HG03575 (cell line): Measurements from ENCODE around the gene FAM181A.

Experiments used
- ATAC-seq: cut with Tn5 transposase; IDR thresholded peaks from one replicate; pipeline ENCODE4 v1.9.1; 2021; ENCODE audit not compliant: unreplicated experiment, insufficient number of reproducible peaks, low FRiP score; ENCODE audit errors: extremely low read depth

FAM181A gene

GRCh38 chr14:93957751-93958566, 30.8 kb downstream of the FAM181A start:
- no peak for ATAC-seq

GRCh38 chr14:93958567-93959238, 31.6 kb downstream of the FAM181A start:
- ATAC-seq, result no peak

DNA sequence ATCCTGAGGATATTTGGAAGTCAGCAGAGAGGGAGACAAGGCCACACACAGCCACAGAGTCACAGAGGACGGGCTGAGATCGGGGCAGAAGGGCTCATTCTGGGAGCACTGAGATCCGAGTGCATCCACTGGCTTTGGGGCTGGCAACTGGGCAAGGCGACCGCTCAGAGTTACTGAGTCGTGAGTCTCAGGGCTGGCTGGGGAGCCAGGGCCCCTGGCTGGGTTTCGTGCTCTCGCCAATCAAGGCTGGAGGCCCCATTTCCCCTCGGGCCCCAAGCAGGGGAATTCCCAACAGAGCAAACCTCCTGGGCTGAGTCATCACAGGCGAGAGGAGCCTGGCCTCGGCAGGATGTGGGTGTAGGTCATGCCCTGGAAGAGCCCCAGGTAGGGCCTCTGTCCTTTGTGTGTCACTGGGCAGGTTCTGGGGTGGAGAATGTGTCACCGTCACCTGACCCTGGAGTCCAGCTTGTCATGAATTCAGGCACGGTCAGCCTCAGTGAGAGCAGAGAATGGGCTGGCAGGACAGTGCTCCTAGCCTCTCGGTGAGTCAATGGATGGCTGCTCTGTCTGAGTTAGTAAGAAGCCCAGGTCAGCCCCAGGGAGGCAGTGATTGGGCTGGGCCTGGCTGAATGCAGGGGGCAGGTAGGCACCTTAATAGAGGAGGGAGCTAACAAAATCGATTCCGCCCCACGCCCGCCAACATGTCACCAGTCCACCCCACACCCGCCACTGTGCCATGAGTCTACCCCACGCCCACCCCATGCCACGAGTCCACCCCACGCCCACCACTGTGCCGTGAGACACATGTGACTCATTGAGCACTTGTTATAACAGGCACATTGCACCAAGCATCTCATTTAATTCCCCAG, 32.3 kb downstream of the FAM181A start:
- ATAC-seq, result peak; percentile 75

- ATAC-seq, result no peak
Observed at GRCh38 chr14:93960108-93960475, 32.9 kb downstream of the FAM181A start.

GRCh38 chr14:93960774-93961438, 33.8 kb downstream of the FAM181A start:
- ATAC-seq, result no peak

GRCh38 chr14:93961620-93962019, 34.5 kb downstream of the FAM181A start:
- no peak for ATAC-seq

DNA sequence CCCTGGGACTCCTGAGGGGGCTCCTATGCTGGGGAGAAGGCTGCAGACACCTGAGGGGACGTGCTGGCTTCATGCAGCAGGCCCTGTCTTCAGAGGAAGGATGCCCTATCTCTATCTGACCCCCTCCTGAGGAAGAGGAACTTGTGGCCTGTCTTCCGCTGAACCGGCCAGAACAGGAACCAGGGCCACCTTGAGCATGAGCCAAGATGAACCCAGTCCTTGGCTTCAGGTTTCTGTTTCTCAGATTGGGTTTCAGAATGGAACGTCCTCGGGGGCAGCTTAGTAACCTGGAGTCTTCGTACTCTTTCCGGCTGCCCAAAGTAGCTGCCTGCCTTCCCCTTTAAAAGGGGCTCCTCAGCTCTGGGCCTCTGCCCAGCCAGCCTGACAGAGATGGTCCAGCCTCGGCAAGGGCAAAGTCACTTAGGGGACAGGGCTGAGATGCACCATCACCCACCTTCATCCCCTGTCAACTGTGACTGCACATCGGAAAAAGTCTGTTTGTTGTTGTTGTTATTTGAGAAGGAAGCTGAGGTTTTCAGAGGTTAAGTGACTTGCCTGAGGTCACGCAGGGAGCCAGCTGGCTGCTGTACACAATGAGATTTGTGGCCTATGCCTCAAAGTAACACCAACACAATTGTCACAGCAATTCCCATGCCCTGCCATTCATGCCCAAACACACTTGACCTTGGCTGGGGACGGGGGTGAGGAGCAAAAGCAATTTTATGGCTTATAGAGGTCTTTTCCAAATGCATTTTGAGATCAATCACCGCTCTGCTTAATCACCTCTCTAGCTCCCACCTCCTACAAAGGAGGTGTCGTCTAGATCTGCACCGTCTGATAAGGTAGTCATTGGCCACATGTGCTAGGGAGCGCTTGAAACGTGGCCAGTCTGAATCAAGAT, 35.8 kb downstream of the FAM181A start:
- ATAC-seq, result no peak

DNA sequence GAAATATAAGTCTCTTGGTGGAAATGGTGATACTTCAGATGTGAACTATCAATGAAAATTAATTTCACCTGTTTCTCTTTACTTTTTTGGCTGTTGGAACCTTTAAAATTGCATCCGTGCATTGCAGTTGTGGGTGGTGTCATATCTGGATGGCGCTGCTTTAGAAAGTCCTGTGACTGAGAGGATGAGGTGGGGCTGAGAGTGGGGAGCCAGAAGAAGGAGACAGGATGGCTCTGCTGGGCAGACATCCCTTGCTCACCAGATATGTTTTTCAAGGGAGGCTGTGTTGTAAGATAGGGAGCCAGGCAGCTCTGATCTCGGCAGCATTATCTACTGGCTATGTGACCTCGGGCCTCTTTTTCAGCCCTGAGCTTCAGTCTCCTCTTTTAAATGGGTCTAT, 36.5 kb downstream of the FAM181A start:
- ATAC-seq, result no peak

DNA sequence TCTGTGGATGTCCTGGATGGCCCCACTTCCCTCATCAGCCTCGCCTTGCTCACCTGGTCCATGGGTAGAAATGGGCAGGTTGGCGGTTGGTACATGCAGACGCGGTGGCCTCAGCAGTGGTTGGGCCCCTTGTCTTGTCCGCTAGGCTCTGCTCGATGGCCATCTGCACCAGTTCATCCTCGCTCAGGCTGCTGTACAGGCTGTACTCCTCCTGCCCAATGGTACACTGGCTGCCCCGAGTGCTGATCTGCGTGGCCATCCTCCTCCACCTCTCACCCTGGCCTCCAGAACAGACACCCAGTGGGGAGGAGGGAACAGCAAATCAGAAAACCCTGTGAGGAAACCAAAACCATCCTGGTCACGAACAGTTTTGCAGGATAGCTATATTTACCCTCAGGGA, 37.1 kb downstream of the FAM181A start:
- ATAC-seq, result no peak

DNA sequence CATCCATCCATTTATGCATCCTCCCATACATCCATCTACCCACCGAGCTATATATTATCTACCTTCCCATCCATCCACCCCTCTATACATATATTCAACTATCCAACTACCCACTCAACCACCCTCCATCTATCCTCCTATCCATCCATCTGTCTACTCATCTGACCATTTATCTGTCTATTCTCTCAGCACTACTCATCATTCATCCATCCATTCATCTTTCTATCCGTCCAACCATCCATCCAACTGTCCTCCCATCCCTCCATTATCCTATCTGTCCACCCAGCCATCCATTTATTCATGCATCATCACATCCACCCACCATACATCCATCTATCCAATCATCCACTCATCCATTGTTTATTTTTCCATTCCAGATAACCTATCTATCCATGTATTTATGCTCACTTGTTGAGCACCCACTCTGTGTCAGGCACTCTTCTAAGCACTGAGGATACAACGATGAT, 37.7 kb downstream of the FAM181A start:
- no peak for ATAC-seq

DNA sequence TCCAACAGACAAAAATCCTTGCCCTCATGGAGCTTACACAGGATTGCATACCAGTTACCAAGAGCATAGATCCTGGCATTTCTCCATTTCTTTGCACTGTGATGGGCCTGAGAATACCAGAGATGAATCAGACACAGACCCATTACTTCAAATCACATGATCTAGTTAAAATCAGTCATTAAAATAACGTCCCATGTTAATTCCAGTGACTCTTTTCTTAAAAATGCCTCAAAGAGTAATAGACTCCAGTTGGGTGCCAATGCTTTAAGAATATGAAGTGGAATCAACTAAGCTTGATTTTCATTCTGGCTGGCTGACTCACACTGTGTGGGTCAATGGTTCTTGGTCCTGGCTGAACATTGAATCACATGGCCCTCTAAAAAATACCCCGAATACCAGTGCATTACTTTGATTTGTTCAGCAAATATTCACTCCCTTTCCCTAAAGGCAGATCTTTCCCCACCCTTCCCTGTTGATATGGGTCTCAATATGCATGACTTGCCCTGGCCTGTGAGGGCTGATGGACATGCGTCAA, 38.2 kb downstream of the FAM181A start:
- no peak for ATAC-seq

DNA sequence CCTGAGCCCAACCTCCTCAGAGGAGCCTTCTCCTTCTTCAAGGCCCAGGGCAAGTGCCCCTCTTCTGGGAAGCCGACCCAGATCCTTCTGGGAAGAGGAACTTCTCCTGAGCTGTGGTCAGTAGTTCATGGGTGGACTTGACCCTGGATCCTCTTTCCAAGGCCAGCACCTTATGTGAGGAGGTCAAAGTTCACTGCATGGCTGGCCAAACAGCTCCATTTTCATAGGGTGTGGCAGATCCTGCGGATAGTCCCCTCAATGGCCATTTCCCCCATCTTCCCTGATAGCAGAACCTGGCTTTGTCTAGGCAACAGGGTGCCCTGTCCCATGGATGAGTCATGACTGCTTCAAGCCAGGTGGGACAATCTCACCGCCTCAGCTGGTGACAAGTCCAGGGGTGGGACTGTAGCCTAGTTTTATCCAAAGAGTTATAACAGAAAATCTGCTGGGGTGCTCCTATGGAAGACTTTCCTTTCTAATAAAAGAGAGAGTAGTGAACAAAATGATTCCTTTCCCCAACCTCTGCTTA, 38.9 kb downstream of the FAM181A start:
- ATAC-seq, result no peak

DNA sequence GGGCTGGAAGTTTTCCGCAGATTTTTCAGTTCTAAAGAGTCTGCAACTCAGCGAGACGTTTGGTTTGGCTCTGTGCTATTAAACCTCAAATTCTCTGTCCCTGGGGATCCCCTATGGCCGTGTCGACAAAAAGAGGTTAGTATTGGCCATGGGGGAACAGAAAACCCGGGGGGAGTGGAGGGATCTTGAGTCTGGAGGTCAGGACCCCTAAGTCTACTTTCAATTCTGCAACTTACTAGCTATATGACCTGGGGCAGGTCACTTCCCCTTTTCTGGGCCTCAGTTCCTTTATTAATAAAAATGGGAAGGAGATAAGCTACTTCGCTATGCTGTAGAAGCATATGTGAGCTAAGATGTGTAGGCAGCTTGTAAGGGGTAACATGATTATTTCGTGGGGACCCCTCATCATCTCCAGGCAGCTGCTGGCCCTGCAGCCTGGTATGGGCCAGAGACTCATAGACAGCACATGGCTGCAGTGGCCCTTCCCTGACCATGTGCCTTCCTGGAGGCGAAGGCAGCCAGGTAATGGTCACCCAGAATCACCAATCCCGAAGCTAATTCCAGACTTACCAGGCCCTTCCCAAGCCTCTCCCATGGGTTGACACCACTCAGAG, 40.6 kb downstream of the FAM181A start:
- ATAC-seq, result peak; percentile 28

DNA sequence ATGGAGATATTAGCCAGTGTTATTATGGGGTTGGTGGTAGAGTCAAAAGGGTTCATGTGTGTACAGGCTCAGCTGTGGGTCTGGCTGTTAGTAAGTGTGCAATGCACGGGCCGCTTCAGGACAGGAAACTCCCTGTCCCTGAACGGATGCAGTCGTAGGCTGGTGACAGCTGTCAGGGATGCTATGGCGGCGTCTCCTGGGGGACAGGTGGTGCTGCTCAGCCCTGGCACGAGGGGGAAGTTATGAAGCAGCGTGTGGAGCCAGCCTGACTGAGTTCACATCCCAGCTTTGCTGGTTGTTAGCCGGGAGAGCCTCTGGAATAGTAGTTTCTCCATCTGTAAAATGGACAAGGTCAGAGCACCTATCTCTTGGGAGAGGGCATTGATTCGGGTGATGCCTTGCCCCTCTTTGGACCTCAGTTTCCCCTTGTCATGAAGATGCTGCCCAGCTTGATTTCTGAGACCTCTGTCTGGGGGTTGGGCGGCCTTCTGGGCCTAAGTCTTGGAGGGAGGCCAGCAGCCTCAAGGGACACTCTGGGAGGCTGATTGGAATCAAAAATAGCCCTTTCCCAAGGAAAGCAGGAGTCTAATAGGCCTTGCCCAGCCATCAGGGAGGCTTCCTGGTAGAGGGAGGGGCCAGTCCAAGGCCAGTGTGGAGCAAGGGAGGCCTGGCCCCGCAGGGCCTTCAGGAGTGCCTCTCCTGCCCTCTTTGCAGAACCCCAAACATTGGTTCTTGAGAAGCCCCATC, 42.1 kb downstream of the FAM181A start:
- ATAC-seq, result no peak

DNA sequence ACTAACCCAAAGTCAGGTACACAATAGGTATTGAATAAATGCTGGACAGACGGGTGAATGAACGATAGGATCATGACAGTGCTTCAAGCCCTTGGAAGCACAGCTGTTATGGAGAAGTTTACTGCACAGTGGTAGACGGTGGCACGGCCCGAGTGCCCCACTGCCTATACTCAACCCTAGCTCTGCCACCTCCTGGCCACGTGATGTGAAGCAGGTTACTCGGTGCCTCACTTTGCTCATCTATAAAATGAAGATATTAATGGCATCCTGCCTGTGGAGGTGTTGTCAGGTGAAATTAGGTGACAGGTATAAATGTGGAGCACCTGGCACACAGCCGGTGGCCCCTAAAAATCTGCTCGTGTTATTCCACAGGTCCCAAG, 43.4 kb downstream of the FAM181A start:
- ATAC-seq, result no peak

- ATAC-seq, result no peak
Observed at GRCh38 chr14:93970965-93971634, 44.0 kb downstream of the FAM181A start.
